A204.1 (cell line): ENCODE measurements around the gene GGT1.
A peak's percentile ranks its signal among the peaks of the same experiment; 100 is the strongest.
"Not testable (repeated sequence)": the region's sequence is repeated elsewhere in the genome, so short reads cannot be mapped to it uniquely, and the experiment has no call there.

Source experiments
- FAIRE-seq: peaks from 2 replicates; lab custom pipeline; 2012; peaks lifted over from hg19 to GRCh38; lab: Jason Lieb, UNC

Gene GGT1

DNA sequence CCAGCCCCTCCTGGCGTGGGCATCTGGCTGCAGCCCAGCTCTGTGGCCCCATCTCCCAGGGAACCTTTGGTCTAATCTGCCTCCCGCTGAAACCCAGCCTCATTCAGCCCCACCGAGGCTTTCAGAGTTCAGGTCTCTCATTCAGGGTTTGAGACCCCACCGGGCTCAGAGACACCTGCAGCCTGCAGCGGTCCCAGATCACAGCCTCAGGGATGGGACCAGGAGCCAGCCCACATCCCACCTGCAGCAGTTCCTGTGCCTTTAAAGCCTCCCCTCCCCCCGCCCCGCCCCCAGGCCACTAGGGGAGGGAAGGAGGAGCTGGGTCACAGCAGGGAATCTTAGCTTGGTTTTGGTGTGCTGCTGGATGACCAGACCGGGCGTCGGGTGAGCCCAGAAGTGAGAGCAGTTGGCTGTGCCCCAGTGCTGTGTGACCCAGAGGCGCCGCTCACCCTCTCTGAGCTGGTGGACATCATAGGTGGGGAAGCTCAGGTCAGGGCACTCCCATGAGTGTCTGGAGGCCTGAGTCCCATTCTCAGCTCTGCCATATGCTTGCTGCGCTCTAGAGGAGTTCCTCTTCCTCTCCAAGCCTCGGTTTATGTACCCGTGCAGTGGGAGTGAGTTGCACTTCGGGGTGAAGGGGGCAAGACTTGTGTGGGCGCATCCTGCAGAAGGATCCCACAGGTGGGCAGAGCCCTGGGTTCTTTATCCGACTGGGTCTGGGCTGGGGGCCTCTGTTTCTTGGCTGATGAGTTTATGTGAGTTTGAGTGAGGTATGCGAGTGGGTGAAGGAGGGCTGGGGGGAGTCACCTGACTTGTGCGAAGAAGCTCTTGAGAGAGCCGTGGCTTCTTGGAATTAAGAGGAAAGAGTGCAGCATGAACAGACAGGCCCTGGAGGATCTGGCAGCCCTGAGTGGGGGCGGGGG is at the start of gene GGT1:
GGT1 (plus strand) TSS at position 347 of the 923 bp plus-strand sequence. CDS start 7,889 bp downstream, outside the sequence.
- FAIRE-seq, result not testable (repeated sequence)

DNA sequence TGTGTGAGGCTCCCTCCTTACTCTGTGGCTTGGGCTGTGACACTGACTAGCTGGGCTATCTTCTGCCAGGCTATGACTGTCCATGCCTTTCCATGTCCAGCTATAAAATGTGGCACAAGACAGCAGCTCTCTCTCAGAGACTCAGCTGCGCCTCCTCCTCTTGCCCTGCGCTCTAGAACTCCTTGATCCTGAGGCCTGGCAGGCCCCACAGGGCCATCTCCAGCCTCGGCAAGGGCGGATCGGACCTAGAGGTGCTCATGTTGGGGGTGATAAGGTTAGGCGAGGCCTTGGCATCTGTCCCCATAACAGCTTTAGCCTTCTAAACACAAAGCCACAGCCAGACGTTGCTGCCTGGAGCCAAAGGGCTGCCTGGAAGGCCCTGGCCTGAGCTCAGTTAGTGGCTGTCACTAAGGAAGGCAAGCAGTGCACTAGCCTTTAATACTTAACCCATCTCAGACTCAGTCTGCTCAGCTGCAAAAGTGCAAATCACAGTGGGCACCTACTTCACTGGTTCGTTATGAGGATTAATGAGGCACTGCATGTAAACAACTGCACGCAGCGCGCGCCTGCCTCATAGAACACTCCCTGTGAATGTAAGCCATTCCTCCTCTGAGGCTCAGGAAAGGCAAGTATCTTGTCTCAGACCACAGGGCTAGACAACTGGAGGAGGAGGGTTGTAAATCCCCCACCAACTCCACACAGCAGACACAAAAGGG is 49.2 kb upstream of the GGT1 start:
- FAIRE-seq, result no peak

DNA sequence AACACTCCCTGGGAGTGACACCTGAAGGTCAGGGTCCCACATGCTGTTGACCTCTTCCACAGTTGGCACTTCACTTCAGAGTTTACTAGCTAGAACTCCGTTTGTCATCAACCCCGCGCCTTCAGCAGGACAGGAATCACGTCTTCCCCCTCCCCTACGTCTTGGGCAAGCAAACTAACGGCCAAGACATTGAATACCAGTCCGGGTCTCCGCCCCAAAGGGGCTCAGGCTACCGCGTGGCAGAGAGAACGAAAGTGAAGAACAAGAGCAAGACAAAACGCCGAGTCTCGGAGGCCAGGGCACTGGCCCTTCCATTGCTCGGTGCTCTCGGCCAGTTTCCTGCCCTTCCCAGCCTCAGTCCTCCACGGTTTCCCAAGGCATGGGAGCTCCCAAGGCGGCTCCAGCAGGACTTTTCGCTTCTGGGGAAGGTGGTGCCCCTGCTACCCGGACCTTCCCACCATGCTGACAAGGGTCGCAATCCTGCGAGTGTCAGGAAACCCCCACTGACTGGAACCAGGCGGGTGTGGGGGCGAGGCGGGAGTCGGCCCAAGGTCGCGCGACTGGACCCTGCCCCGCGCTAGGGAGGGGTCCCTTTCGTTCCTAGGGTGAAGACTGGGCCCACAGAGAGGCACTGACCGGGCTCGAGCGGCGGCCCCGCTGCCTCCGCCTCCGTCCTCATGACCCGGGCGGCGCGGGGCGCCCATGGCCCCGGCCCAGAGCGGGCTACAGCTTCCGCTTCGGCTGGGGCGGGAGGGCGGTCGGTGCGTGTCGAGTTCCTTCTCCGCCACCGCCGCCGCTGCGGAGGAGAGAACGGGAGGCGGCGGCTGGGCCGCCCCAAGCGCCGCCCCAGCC is 48.5 kb upstream of the GGT1 start, which contains the start of gene GUCD1:
GUCD1 (minus strand) TSS at position 826 of the 852 bp plus-strand sequence; CDS start at position 679, 147 bp downstream.
- FAIRE-seq, result no peak

DNA sequence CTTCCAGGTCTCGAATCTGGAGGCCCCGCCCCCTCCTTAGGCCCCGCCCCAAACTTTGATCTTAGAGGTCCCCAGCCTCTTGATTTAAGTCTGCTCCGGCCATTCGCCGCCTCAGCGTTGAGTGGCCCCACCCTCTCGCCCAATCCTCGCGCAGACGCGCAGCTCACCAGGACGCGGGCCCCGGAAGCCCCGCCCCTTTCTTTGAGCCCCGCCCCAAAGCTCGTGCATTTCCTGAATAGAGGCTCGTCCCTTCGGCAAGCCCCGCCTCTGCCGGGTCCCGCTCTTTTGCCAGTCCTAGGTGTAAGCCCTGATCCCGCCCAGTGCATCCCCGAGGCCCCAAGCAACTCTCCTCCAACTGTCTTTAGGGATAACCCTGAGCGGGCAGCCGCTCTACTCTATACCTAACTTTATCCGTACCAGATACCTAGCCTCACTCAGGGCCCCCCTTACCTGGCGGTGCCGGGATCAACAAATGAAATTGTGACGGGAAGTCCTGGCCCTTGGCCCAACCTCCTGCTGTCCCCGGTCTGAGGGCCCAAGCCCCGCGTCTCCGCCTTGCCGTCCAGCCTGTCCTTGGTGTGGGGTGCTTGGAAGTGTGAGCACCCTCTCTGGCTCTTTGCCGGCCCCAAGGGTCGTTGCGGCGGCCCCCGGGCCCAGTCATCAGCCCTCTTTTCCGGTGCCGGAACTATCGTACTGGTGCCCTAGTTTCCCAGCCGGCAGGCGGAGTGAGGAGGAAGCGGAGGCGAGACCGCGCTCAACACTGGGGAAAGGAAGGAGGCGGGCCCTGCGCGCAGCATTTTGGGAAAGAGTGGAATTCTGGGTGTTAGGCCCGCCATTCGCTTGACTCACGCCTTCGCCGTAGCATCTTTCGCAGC is 47.6 kb upstream of the GGT1 start, which contains the start of gene SNRPD3:
SNRPD3 (plus strand) TSS at position 835 of the 875 bp plus-strand sequence. CDS start 1,676 bp downstream, outside the sequence.
- FAIRE-seq, result peak; percentile 86

GRCh38 chr22:24559471-24559870 is 43.5 kb upstream of the GGT1 start:
- FAIRE-seq, result no peak

GRCh38 chr22:24563246-24563645 is 39.7 kb upstream of the GGT1 start:
- no peak for FAIRE-seq

DNA sequence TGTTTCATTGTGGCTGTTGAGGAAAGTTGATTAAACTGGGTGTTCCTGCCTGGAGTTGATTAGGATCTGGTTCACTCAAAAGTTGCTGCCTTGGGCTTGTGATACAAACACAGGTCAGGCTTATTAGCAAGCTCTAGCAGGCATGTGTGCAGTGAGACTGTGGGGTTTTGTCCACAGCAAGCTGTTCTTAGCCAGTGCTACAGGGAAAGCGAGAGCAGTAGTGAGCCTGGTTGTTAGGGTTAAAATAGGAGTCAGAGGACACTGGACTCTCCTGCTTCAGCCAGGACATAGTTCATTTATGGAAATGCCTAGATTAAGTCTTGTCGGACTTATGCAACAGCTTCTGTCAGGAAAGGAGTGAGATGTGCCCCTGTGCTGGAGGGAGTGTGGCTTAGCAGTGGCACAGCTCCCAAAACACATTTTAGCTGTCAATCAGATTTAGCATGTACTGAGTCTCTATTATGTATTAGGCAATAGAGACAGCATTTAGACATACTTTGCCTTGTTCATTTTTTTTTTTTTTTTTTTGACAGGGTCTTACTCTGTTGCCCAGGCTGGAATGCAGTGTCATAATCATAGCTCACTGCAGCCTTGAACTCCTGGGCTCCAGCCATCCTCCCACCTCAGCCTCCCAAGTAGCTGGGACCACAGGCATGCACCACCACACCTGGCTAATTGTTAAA is 38.5 kb upstream of the GGT1 start:
- no peak for FAIRE-seq

DNA sequence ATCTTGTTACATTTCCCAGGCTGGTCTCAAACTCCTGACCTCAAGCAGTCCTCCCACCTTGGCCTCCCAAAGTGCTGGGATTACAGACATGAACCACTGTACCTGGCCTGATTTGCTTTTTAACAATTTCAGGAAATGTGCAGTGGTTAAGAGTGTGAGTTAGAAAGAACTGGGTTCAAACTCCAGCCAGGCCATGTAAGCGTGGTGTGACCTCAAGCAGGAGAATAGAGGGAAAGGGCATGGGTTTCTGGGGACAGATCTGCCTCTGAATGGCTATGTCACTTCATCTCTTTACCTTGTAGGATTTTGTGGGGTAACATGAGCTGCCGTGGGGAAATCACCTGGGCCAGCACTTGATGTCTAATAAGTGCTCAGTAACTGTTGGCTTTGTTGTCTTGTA is 37.9 kb upstream of the GGT1 start:
- FAIRE-seq, result no peak

DNA sequence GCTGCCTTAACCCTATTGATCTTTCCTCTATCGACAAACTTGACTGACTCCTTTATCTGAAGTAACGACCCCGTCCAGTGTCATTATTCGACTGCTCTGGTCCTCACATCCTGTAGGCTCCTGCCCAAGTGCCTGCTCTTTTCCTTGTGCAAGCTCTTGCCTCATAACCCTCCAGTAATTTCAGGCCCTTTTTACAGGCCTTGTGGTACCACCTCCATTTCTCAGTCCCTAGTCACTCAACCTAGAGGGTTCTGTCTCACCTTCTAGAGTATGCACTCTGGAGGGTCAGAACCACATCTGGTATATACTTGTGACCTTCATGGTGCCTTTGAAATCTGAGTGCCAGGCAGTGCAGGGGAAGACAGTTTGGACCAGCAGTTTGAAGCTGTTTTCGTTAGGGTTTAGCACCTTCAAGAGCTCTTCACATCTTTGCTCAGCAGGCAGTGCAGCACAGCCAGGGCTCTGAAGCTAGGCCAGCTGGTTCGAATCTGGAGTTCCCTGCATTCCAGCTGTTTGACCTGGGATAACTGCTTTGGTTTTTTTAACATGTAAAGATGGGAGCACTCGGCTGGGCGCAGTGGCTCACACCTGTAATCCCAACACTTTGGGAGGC is 36.0 kb upstream of the GGT1 start:
- no peak for FAIRE-seq

GRCh38 chr22:24567668-24568067 is 35.3 kb upstream of the GGT1 start:
- no peak for FAIRE-seq

DNA sequence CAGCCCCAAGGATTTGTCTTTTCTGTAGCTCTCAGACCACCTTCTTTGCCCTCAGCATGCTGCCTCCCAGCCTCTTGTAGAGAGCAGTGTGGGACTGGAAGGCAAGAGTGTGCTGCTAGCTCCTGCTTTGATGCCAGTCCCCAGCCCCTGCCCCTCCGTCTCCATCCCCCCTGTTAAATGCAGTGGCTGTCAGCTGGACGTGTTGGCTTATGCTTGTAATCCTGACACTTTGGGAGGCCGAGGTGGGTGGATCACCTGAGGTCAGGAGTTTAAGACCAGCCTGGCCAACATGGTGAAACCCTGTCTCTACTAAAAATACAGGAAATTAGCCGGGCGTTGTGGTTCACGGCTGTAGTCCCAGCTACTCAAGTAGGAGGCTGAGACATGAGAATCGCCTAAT is 31.7 kb upstream of the GGT1 start:
- no peak for FAIRE-seq

- no peak for FAIRE-seq
Observed at GRCh38 chr22:24576778-24577177, 26.2 kb upstream of the GGT1 start.

- no peak for FAIRE-seq
Observed at GRCh38 chr22:24578355-24579257, 24.4 kb upstream of the GGT1 start.

GRCh38 chr22:24579258-24579601 is 23.8 kb upstream of the GGT1 start:
- no peak for FAIRE-seq

DNA sequence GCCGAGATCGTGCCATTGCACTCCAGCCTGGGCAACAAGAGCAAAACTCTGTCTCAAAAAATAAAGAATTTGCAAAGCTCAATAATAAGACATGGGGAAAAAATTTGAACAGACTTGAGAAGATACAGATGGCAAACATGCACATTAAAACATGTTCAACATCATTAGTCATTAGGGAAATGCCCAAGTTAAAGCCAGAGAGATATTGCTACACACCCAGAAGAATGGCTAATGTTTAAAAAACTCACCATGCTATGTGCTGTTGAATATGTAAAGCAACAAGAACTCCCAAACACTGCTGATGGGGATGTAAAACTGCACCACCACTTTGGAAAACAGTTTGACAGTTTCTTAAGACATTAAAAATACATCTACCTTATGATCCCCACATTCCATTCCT is 22.7 kb upstream of the GGT1 start:
- no peak for FAIRE-seq

DNA sequence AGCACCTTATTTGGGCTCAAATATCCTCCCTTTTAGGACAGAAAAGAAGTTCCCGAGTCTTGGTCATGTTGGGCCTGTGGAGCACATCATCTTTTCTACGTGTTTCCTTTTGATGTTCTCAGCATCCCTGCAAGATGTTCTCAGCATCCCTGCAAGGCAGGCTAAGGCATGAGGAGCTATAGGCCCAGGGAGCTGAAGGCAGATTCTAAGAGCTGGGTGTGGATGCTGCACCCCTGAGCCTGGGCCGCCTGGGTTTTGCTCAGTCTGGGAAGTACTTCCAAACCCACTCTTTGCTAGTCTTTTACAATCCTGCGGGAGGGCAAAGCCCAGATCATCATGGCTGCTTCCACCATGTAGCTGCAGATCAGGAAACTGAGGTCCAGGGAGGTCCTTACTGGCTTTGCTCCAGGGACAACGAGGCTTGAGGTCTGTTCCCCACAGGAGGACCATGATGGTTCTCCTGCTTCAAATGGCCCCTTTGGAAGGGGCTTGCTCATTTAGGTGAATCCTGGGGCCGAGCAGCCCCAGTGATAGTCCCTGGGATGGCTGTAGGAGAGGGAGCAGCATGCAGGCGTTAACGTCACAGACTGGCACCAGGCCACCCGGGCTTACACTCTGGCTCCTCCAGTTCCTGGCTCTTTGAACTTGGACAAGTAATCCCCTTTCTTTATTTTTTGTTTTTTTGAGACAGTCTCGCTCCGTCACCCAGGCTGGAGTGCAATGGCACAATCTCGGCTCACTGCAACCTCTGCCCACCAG is 20.8 kb upstream of the GGT1 start:
- no peak for FAIRE-seq

- no peak for FAIRE-seq
Observed at GRCh38 chr22:24583221-24584165, 19.5 kb upstream of the GGT1 start.
